GM12878 (cell line): ENCODE results near the gene ZNF423. TPM values are rescaled to one million over a fixed set of nuclear protein-coding genes. Genes with fewer than 3 reads are reported as not detected.

Experiments used
- ATAC-seq: fragments of 200-7000 bp; cut with Tn5 transposase; 3 replicates; pipeline ENCODE4 v1.9.1; 2020; ENCODE audit warnings: mild to moderate bottlenecking, moderate library complexity
- BruUV-seq: library from RNA; stranded (reverse); fragments of 400-500 nt; replicated peaks from 2 replicates; lab custom pipeline; 2021; lab: Mats Ljungman, UMichigan
- CTCF ChIA-PET: fragments of 300-600 bp; sonication (Branson Sonifier 250); formaldehyde crosslinking; extraction: SDS; loops from one replicate; lab custom pipeline; 2021; ENCODE audit warnings: inconsistent platforms; lab: Yijun Ruan, JAX
- POLR2A ChIA-PET: fragments of 350-600 bp; formaldehyde crosslinking; extraction: SDS; loops from one replicate; lab custom pipeline; 2021; ENCODE audit warnings: inconsistent platforms; lab: Charles Lee
- RAD21 ChIA-PET: fragments of 300-600 bp; sonication (Branson Sonifier 250); formaldehyde crosslinking; loops from one replicate; lab custom pipeline; 2023; ENCODE audit warnings: antibody characterized with exemption; ENCODE audit not compliant: unreplicated experiment; lab: Charles Lee
- SMC1A ChIA-PET: fragments of 300-600 bp; sonication (Branson Sonifier 250); formaldehyde crosslinking; loops from one replicate; lab custom pipeline; 2023; ENCODE audit not compliant: unreplicated experiment, uncharacterized antibody; lab: Charles Lee
- DNase-seq: peaks from one replicate; pipeline ENCODE4 v3.0.0-alpha.2; 2011; ENCODE audit warnings: low read depth, low spot score
- FAIRE-seq: peaks from 3 replicates; lab custom pipeline; 2011; peaks lifted over from hg19 to GRCh38; lab: Jason Lieb, UNC
- H2AFZ ChIP-seq: 2 replicates; pipeline ENCODE4 v1.6.0; 2011; ENCODE audit warnings: low read depth, low read length, control low read depth; ENCODE audit not compliant: control insufficient read depth
- H3K27ac ChIP-seq: 2 replicates; pipeline ENCODE4 v1.5.1; 2011; ENCODE audit warnings: control low read depth; ENCODE audit not compliant: control insufficient read depth, insufficient read depth
- H3K27me3 ChIP-seq, 2 experiments: replicated peaks in 1 of 2; 2 replicates each; pipeline versions ENCODE4 v1.6.0 to v1.6.1; 2011; ENCODE audit warnings: low read length in 1 of 2; ENCODE audit not compliant: control insufficient read depth in 2 of 2, insufficient read depth in 2 of 2
- H3K36me3 ChIP-seq, 2 experiments: 2 replicates each; pipeline ENCODE4 v1.5.1; 2011; ENCODE audit warnings: low read length in 1 of 2; ENCODE audit not compliant: control insufficient read depth in 2 of 2, insufficient read depth in 2 of 2
- H3K4me1 ChIP-seq: 2 replicates; pipeline ENCODE4 v1.6.1; 2011; ENCODE audit warnings: mild to moderate bottlenecking, low read length, moderate library complexity, mixed read lengths; ENCODE audit not compliant: control insufficient read depth, insufficient read depth
- H3K4me2 ChIP-seq: 2 replicates; pipeline ENCODE4 v1.6.0; 2011; ENCODE audit warnings: control low read depth; ENCODE audit not compliant: control insufficient read depth, insufficient read depth
- H3K4me3 ChIP-seq: fragments of 200-600 bp; sonication (generic); 2 replicates; pipeline ENCODE4 v1.5.1; 2016
- H3K79me2 ChIP-seq: 2 replicates; pipeline ENCODE4 v1.6.0; 2011; ENCODE audit warnings: low read length; ENCODE audit not compliant: control insufficient read depth, insufficient read depth
- H3K9ac ChIP-seq: 2 replicates; pipeline ENCODE4 v1.8.0; 2011; ENCODE audit warnings: low read length, control low read depth, mixed read lengths; ENCODE audit not compliant: control insufficient read depth, insufficient read depth
- H3K9me3 ChIP-seq: replicated peaks from 3 replicates; pipeline ENCODE4 v1.5.1; 2011; ENCODE audit warnings: mild to moderate bottlenecking, low read length; ENCODE audit not compliant: control insufficient read depth, insufficient read depth
- H4K20me1 ChIP-seq: 2 replicates; pipeline ENCODE4 v1.6.0; 2011; ENCODE audit not compliant: control insufficient read depth, insufficient read depth
- FOXK2 ChIP-seq: fragments of 450-650 bp; IDR thresholded peaks from 2 replicates; pipeline ENCODE4 v1.6.1; 2017; ENCODE audit warnings: mild to moderate bottlenecking, moderate library complexity
- FOXM1 ChIP-seq: IDR thresholded peaks from 2 replicates; pipeline ENCODE4 v1.6.1; 2012; ENCODE audit warnings: low read depth, mild to moderate bottlenecking, inconsistent platforms, low read length, moderate library complexity
- JUND ChIP-seq: IDR thresholded peaks from 2 replicates; pipeline ENCODE4 v1.6.1; 2012; ENCODE audit warnings: low read depth, mild to moderate bottlenecking, low read length, improper control_type of control experiment, moderate library complexity
- MTA3 ChIP-seq: IDR thresholded peaks from 2 replicates; pipeline ENCODE4 v1.6.1; 2012; ENCODE audit warnings: low read length, inconsistent platforms, borderline replicate concordance
- MXI1 ChIP-seq: fragments of 150-350 bp; IDR thresholded peaks from 2 replicates; pipeline ENCODE4 v1.6.1; 2011; ENCODE audit warnings: low read depth, mild to moderate bottlenecking, inconsistent platforms, low read length, improper control_type of control experiment
- ZBTB4 ChIP-seq: fragments of 450-650 bp; formaldehyde crosslinking; IDR thresholded peaks from 2 replicates; pipeline ENCODE4 v1.4.0; 2022; ENCODE audit warnings: mild to moderate bottlenecking, moderate library complexity
- WGBS: methylation state at CpG from one replicate; pipeline ENCODE4 v1.1.6; 2016; ENCODE audit warnings: low lambda C conversion rate; ENCODE audit not compliant: insufficient replicate concordance, insufficient coverage; ENCODE audit errors: missing lambda C conversion rate; 5-methylcytosine and 5-hydroxymethylcytosine counted together
- in situ Hi-C: fragments of 300-500 bp; cut with MboI; formaldehyde crosslinking; loops from 9 replicates; pipeline ENCODE4 v1.14.3; 2018; ENCODE audit warnings: mixed read lengths
- intact Hi-C: fragments of 100-400 bp; cut with micrococcal nuclease; formaldehyde crosslinking; loops from one replicate; pipeline ENCODE4 v1.14.2; 2022; ENCODE audit not compliant: unreplicated experiment
- polyA plus RNA-seq, 11 experiments: library from polyadenylated mRNA; depleted of rRNA in 4 of 11; unstranded in 6 of 11; stranded (reverse) in 5 of 11; fragments of >200 nt; fragmentation: Nextera tagmentation in 4 of 11; fragmentation: Illumina TruSeq in 1 of 11; extraction: Ambion mirVana in 4 of 11; extraction: Trizol in 1 of 11; gene quantifications; 1 replicate in 1 of 11; 2 replicates in 10 of 11; pipeline versions ENCODE4 v1.2.1 to v1.2.3, GENCODE V29; 2011 to 2016; ENCODE audit warnings: inconsistent platforms in 2 of 11, missing spikeins in 2 of 11, low read depth in 1 of 11
- total RNA-seq, 4 experiments: library from RNA; depleted of rRNA in 3 of 4; stranded (reverse); fragments of >200 nt in 3 of 4; fragmentation: Illumina TruSeq in 1 of 4; extraction: Trizol in 1 of 4; gene quantifications; 2 replicates each; pipeline versions ENCODE4 v1.2.1 to v1.2.3, GENCODE V29; 2013 to 2021
- TF ChIP-seq, protein P1 (sequence below): fragments of 450-650 bp; IDR thresholded peaks from 2 replicates; pipeline ENCODE4 v1.6.1; 2016; ENCODE audit warnings: mild to moderate bottlenecking

ZNF423 gene
- total and polyA plus RNA-seq, 10 of the 15 experiments (the other 5 are each of a cell fraction or from before 2014, with no cell fraction given): 0.03 to 0.64 (median 0.10) TPM

GRCh38 chr16:49698931-49699840, 156.7 kb downstream of the ZNF423 start:
- Histone ChIP-seq H4K20me1 (no peaks in the 10 kb centered on the region), H3K4me3 (no peak overlapping the region), H3K27me3 (peaks cover 0 to 2% of the 10 kb centered on the region in 2 experiments; a peak in 1 of 4 replicates), H2AFZ (no peak overlapping the region), H3K4me1 (peaks cover 7% of the 10 kb centered on the region), H3K79me2 (no peaks in the 10 kb centered on the region), H3K4me2 (no peak overlapping the region)
- ATAC-seq: no peak
- 22% methylated on average over 18 of the region's 18 CpGs for WGBS
- intact Hi-C loops: no loop called here
- POLR2A ChIA-PET: no interaction called here
- CTCF ChIA-PET: no interaction called here
- RAD21 ChIA-PET: no interaction called here
- SMC1A ChIA-PET: no interaction called here
- DNase-seq: no peak
- TF ChIP-seq MTA3 (no peak), MXI1 (no peak), FOXK2 (no peak)
- TF ChIP-seq, all 136 proteins: peak for 0
- no peak overlapping the region for H3K9ac ChIP-seq
- no peaks in the 10 kb centered on the region for H3K36me3 ChIP-seq
- no peak for FAIRE-seq
- no peak overlapping the region for H3K27ac ChIP-seq
- in situ Hi-C loops: no loop called here
- BruUV-seq: no TSS peak
- no peaks in the 10 kb centered on the region for H3K9me3 ChIP-seq

GRCh38 chr16:49698453-49698815, 157.5 kb downstream of the ZNF423 start:
- Histone ChIP-seq H3K4me1 (peaks cover 7% of the 10 kb centered on the region), H3K27ac (no peak overlapping the region), H2AFZ (no peak overlapping the region), H3K36me3 (no peaks in the 10 kb centered on the region), H3K9me3 (no peaks in the 10 kb centered on the region), H4K20me1 (no peaks in the 10 kb centered on the region), H3K4me3 (no peak overlapping the region), H3K4me2 (no peak overlapping the region), H3K27me3 (peaks cover 0 to 2% of the 10 kb centered on the region in 2 experiments; a peak in 1 of 4 replicates), H3K9ac (no peak overlapping the region), H3K79me2 (no peaks in the 10 kb centered on the region)
- ATAC-seq: no peak
- no peak for DNase-seq
- FAIRE-seq: no peak
- POLR2A ChIA-PET: no interaction called here
- in situ Hi-C loops: no loop called here
- 43% methylated on average over 26 of the region's 26 CpGs for WGBS
- SMC1A ChIA-PET: no interaction called here
- no TSS peak for BruUV-seq
- intact Hi-C loops: no loop called here
- RAD21 ChIA-PET: no interaction called here
- CTCF ChIA-PET: no interaction called here
- TF ChIP-seq, protein P1, sequence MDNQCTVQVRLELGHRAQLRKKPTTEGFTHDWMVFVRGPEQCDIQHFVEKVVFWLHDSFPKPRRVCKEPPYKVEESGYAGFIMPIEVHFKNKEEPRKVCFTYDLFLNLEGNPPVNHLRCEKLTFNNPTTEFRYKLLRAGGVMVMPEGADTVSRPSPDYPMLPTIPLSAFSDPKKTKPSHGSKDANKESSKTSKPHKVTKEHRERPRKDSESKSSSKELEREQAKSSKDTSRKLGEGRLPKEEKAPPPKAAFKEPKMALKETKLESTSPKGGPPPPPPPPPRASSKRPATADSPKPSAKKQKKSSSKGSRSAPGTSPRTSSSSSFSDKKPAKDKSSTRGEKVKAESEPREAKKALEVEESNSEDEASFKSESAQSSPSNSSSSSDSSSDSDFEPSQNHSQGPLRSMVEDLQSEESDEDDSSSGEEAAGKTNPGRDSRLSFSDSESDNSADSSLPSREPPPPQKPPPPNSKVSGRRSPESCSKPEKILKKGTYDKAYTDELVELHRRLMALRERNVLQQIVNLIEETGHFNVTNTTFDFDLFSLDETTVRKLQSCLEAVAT: no peak
- TF ChIP-seq ZBTB4 (CRISPR knock-in tag) (no peak), FOXM1 (no peak), JUND (no peak)
